HG02798 (cell line): ENCODE measurements around the gene SLAMF9.

Experiments used
- ATAC-seq: cut with Tn5 transposase; IDR thresholded peaks from one replicate; pipeline ENCODE4 v1.9.1; 2021; ENCODE audit warnings: mild to moderate bottlenecking; ENCODE audit not compliant: unreplicated experiment, poor library complexity

SLAMF9 gene

GRCh38 chr1:159935719-159936272 lies 18.2 kb downstream of the SLAMF9 start:
- ATAC-seq, result no peak

GRCh38 chr1:159935305-159935704 lies 18.7 kb downstream of the SLAMF9 start:
- no peak for ATAC-seq

GRCh38 chr1:159934136-159935039 lies 19.6 kb downstream of the SLAMF9 start:
- no peak for ATAC-seq

GRCh38 chr1:159933347-159933746 lies 20.7 kb downstream of the SLAMF9 start:
- no peak for ATAC-seq

GRCh38 chr1:159932296-159933285 lies 21.4 kb downstream of the SLAMF9 start:
- ATAC-seq, result no peak

- no peak for ATAC-seq
Measured at GRCh38 chr1:159931795-159932173, 22.3 kb downstream of the SLAMF9 start.

- ATAC-seq, result no peak
Measured at GRCh38 chr1:159931101-159931794, 22.8 kb downstream of the SLAMF9 start.

GRCh38 chr1:159930634-159931033 lies 23.4 kb downstream of the SLAMF9 start:
- no peak for ATAC-seq

GRCh38 chr1:159930216-159930615 lies 23.8 kb downstream of the SLAMF9 start:
- no peak for ATAC-seq

- no peak for ATAC-seq
Measured at GRCh38 chr1:159929155-159930051, 24.6 kb downstream of the SLAMF9 start.

GRCh38 chr1:159928491-159929050 lies 25.5 kb downstream of the SLAMF9 start:
- no peak for ATAC-seq

- no peak for ATAC-seq
Measured at GRCh38 chr1:159927849-159928431, 26.1 kb downstream of the SLAMF9 start.

GRCh38 chr1:159927211-159927848 lies 26.7 kb downstream of the SLAMF9 start:
- ATAC-seq, result no peak

- peak; percentile 5 for ATAC-seq
Measured at GRCh38 chr1:159925719-159926078, 28.3 kb downstream of the SLAMF9 start.

- ATAC-seq, result peak; percentile 71
Measured at GRCh38 chr1:159924791-159925718, 29.0 kb downstream of the SLAMF9 start, which contains the start of gene TAGLN2. TSS of gene TAGLN2 (minus strand) at chr1:159925507. CDS start at chr1:159920509, 4,998 bp downstream.

GRCh38 chr1:159924025-159924790 lies 29.8 kb downstream of the SLAMF9 start:
- peak; percentile 14 for ATAC-seq
